ENCODE data around the gene HMGXB4. TPM values are rescaled to one million over a fixed set of nuclear protein-coding genes. Genes with fewer than 3 reads are reported as not detected.

HMGXB4 gene
- total and polyA plus RNA-seq, 2 of the 8 experiments (the other 6 are each of a cell fraction or from before 2014, with no cell fraction given): 20.9 to 41.3 TPM

DNA sequence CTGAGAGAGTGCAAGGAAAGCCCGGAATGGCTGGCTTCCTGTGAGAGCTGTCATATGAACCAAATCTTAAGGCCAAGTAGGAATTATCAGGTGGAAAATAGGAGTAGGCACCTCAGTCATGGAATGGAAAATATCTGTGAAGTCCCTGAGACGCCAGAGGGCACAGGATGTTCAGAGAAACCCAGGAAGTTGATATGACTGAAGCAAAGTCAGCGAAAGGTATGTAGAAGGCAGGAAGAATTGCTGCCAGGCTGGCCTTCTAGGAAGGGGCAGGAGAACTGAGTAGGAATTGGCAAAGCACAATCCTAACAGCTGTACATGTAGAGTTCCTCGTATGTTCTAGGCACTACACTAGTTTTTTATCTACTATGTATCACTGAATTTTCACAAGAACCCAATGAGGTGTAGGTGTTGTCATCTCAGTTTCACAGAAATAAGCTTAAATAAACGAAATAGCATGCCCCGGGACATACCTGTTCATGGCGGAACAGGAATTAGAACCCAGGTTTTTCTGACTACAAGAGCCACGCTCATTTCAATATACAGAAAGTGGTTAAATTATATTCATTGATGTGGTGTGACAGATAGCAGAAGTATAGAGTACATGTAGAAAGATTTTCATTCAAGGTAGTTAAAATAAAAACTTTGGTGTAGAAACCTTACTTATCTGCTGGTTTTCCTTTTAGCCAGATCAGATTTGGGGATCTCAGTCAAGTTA, 17.0 kb downstream of the HMGXB4 start:
- no peak overlapping the region for H2BK12ac ChIP-seq (ENCODE audit: low read depth, low read length)
- H3K18ac ChIP-seq (ENCODE audit: extremely low read depth, low read length): no peak overlapping the region
- H3K4ac ChIP-seq (replicated peaks; ENCODE audit: insufficient read length, low read depth, low read length): no peak overlapping the region
- FAIRE-seq (no peak), DNase-seq (ENCODE audit: low read depth in 1 of 2, low spot score in 2 of 2) (no peak)
- H3K36me3 ChIP-seq (ENCODE audit: control insufficient read depth in 2 of 4, insufficient read depth in 4 of 4, low read length in 3 of 4): peaks cover 9 to 45% (median 25%) of the 10 kb centered on the region in 4 experiments; a peak in 7 of 8 replicates
- no peak overlapping the region for H3K56ac ChIP-seq (replicated peaks; ENCODE audit: insufficient read length, low read depth, low read length)
- H3K9ac ChIP-seq (replicated peaks in 1 of 4; ENCODE audit: extremely low read depth in 1 of 4, low read depth in 3 of 4, low read length in 3 of 4): no peak overlapping the region
- no peak overlapping the region for H2BK120ac ChIP-seq (replicated peaks; ENCODE audit: low read depth, low read length)
- no peak overlapping the region for H2BK15ac ChIP-seq (ENCODE audit: low read length)
- H2AK5ac ChIP-seq (ENCODE audit: low read depth, low read length): no peak overlapping the region
- H3K23ac ChIP-seq (ENCODE audit: insufficient read length): no peak overlapping the region
- H3K27ac ChIP-seq (ENCODE audit: low read depth, low read length): no peak overlapping the region
- H2AFZ ChIP-seq (ENCODE audit: low read length): no peak overlapping the region
- POLR2A ChIA-PET (ENCODE audit: partially characterized antibody): interaction anchor here (0.8 to 1.3 kb wide), 3 partner anchors 10 to 23 kb away, joined by 3 read pairs; partner anchors contain the start of gene HMGXB4
- H4K8ac ChIP-seq (ENCODE audit: extremely low read depth, insufficient read depth, low read length): no peak overlapping the region
- no peaks in the 10 kb centered on the region; the same call in 1 of the 2 replicates for H3K79me1 ChIP-seq (ENCODE audit: low read depth, low read length)
- no peak overlapping the region for H3K4me2 ChIP-seq (ENCODE audit: insufficient read depth in 1 of 2, low read depth in 2 of 2, low read length in 2 of 2)
- TF ChIP-seq TAF7 (optimal IDR thresholded peaks at IDR 0.05; ENCODE audit: borderline replicate concordance, low read depth, low read length) (no peak), CREB1 (IDR thresholded peaks at IDR 0.05) (no peak)
- CTCF ChIA-PET (ENCODE audit: partially characterized antibody): no interaction called here
- no peak overlapping the region for H3K4me3 ChIP-seq (ENCODE audit: extremely low read depth in 1 of 4, insufficient read depth in 2 of 4, low read depth in 3 of 4, low read length in 4 of 4)
- no peaks in the 10 kb centered on the region for H3K27me3 ChIP-seq (replicated peaks in 1 of 4; ENCODE audit: control insufficient read depth in 3 of 4, extremely low read depth in 1 of 4, insufficient read depth in 3 of 4, low read length in 3 of 4)
- H3K9me3 ChIP-seq (ENCODE audit: insufficient read depth in 2 of 2, low read depth in 1 of 2, low read length in 1 of 2): no peaks in the 10 kb centered on the region; a peak in 1 of 4 replicates
- H3K79me2 ChIP-seq (ENCODE audit: control insufficient read depth in 1 of 2, insufficient read depth in 2 of 2, low read length in 2 of 2): peaks cover 0 to 4% of the 10 kb centered on the region in 2 experiments; a peak in 2 of 4 replicates
- H4K91ac ChIP-seq (replicated peaks; ENCODE audit: insufficient read length, low read length): no peak overlapping the region
- no peak overlapping the region for H2BK20ac ChIP-seq (ENCODE audit: low read length)
- no peak overlapping the region for H4K5ac ChIP-seq (ENCODE audit: insufficient read length, low read depth, low read length)
- H2BK5ac ChIP-seq (ENCODE audit: low read depth, low read length): no peak overlapping the region
- peaks cover 2 to 4% of the 10 kb centered on the region in 2 experiments for H4K20me1 ChIP-seq (replicated peaks in 1 of 2; ENCODE audit: control insufficient read depth in 1 of 2, insufficient read depth in 2 of 2, low read length in 2 of 2)
- H3K4me1 ChIP-seq (replicated peaks in 1 of 4; ENCODE audit: control insufficient read depth in 3 of 4, insufficient read depth in 4 of 4, low read length in 3 of 4): no peaks in the 10 kb centered on the region
- 94% methylated on average over 8 of the region's 8 CpGs; no CpG with 5 or more reads in 1 of the 2 experiments for WGBS, 2 experiments (ENCODE audit: extremely low coverage in 1 of 2, insufficient coverage in 1 of 2, insufficient read length in 1 of 2, insufficient replicate concordance in 2 of 2, low coverage in 1 of 2, low lambda C conversion rate in 2 of 2, missing lambda C conversion rate in 1 of 2)
- H3K23me2 ChIP-seq (ENCODE audit: low read depth, low read length): no peaks in the 10 kb centered on the region
- H3K14ac ChIP-seq (ENCODE audit: insufficient read length): no peak overlapping the region

Measured in H1 (cell line).